ENCODE measurements around the gene MAPK10. TPM values are rescaled to one million over a fixed set of nuclear protein-coding genes. Genes with fewer than 3 reads are reported as not detected.
A peak's percentile ranks its signal among the peaks of the same experiment; 100 is the strongest.

Gene MAPK10
- total and polyA plus RNA-seq, 7 experiments from 2014 or later: 0.54 TPM; not detected in 6

- no peaks in the 10 kb centered on the region for H3K36me3 Mint-ChIP-seq
- H3K4me3 Mint-ChIP-seq: no peak overlapping the region
- H3K4me1 Mint-ChIP-seq: no peaks in the 10 kb centered on the region
- POLR2A ChIA-PET: no interaction called here
- no peaks in the 10 kb centered on the region for H3K36me3 ChIP-seq (ENCODE audit: control insufficient read depth in 2 of 3, insufficient read depth in 3 of 3, low read length in 3 of 3)
- H3K27ac Mint-ChIP-seq: no peak overlapping the region
- DNase-seq: no peak
- H3K27me3 Mint-ChIP-seq: peaks cover 0 to 2% (median 0%) of the 10 kb centered on the region in 5 donors
- intact Hi-C loops (cut with micrococcal nuclease): no loop called here
- CTCF ChIA-PET: no interaction called here
- H3K27ac ChIP-seq (ENCODE audit: low read depth, low read length): no peak overlapping the region
- no peaks in the 10 kb centered on the region for H3K27me3 ChIP-seq (ENCODE audit: control insufficient read depth in 2 of 2, insufficient read depth in 2 of 2, low read length in 2 of 2)
- H3K9me3 Mint-ChIP-seq: peaks cover 3 to 11% (median 5%) of the 10 kb centered on the region in 11 donors
- no peaks in the 10 kb centered on the region for H3K4me1 ChIP-seq (ENCODE audit: control insufficient read depth in 2 of 2, insufficient read depth in 2 of 2, low read length in 2 of 2)
- no peak overlapping the region for H3K4me3 ChIP-seq (ENCODE audit: low read length)
- H3K9me3 ChIP-seq (ENCODE audit: control insufficient read depth in 2 of 3, low read length in 3 of 3): no peaks in the 10 kb centered on the region
- ATAC-seq: no peak
Observed at GRCh38 chr4:86367577-86367976, 7.7 kb upstream of the MAPK10 start.

GRCh38 chr4:86366920-86367319 lies 7.1 kb upstream of the MAPK10 start:
- Histone ChIP-seq H3K27me3 (ENCODE audit: control insufficient read depth in 2 of 2, insufficient read depth in 2 of 2, low read length in 2 of 2) (no peaks in the 10 kb centered on the region), H3K27ac (ENCODE audit: low read depth, low read length) (no peak overlapping the region), H3K4me1 (ENCODE audit: control insufficient read depth in 2 of 2, insufficient read depth in 2 of 2, low read length in 2 of 2) (no peaks in the 10 kb centered on the region), H3K36me3 (ENCODE audit: control insufficient read depth in 2 of 3, insufficient read depth in 3 of 3, low read length in 3 of 3) (no peaks in the 10 kb centered on the region), H3K9me3 (ENCODE audit: control insufficient read depth in 2 of 3, low read length in 3 of 3) (no peaks in the 10 kb centered on the region), H3K4me3 (ENCODE audit: low read length) (no peak overlapping the region)
- POLR2A ChIA-PET: no interaction called here
- intact Hi-C loops (cut with micrococcal nuclease): no loop called here
- Mint-ChIP-seq H3K36me3 (no peaks in the 10 kb centered on the region), H3K4me3 (no peak overlapping the region), H3K4me1 (no peaks in the 10 kb centered on the region), H3K9me3 (peaks cover 2 to 8% (median 2%) of the 10 kb centered on the region in 11 donors), H3K27ac (no peak overlapping the region), H3K27me3 (peaks cover 0 to 2% (median 0%) of the 10 kb centered on the region in 5 donors)
- ATAC-seq (no peak), DNase-seq (no peak)
- CTCF ChIA-PET: no interaction called here

GRCh38 chr4:86362510-86362909 lies 2.7 kb upstream of the MAPK10 start:
- peaks cover 0 to 16% (median 11%) of the 10 kb centered on the region in 7 donors for H3K4me1 Mint-ChIP-seq
- H3K4me1 ChIP-seq (ENCODE audit: control insufficient read depth in 2 of 2, insufficient read depth in 2 of 2, low read length in 2 of 2): no peaks in the 10 kb centered on the region
- no peak overlapping the region for H3K27ac Mint-ChIP-seq
- H3K36me3 Mint-ChIP-seq: no peaks in the 10 kb centered on the region
- no peaks in the 10 kb centered on the region for H3K27me3 ChIP-seq (ENCODE audit: control insufficient read depth in 2 of 2, insufficient read depth in 2 of 2, low read length in 2 of 2)
- no peaks in the 10 kb centered on the region for H3K36me3 ChIP-seq (ENCODE audit: control insufficient read depth in 2 of 3, insufficient read depth in 3 of 3, low read length in 3 of 3)
- POLR2A ChIA-PET: no interaction called here
- H3K4me3 Mint-ChIP-seq: no peak overlapping the region
- CTCF ChIA-PET: no interaction called here
- no peak for ATAC-seq
- no peak overlapping the region for H3K27ac ChIP-seq (ENCODE audit: low read depth, low read length)
- intact Hi-C loops (cut with micrococcal nuclease): no loop called here
- H3K27me3 Mint-ChIP-seq: peaks cover 0 to 11% (median 4%) of the 10 kb centered on the region in 5 donors
- H3K9me3 Mint-ChIP-seq: peaks cover 0 to 4% (median 0%) of the 10 kb centered on the region in 11 donors
- no peak overlapping the region for H3K4me3 ChIP-seq (ENCODE audit: low read length)
- no peak for DNase-seq
- H3K9me3 ChIP-seq (ENCODE audit: control insufficient read depth in 2 of 3, low read length in 3 of 3): no peaks in the 10 kb centered on the region

GRCh38 chr4:86358257-86358656 lies 1.6 kb downstream of the MAPK10 start:
- no peak for ATAC-seq
- peak overlapping the region in 2 of 9 donors; percentile 13 to 60 for H3K27ac Mint-ChIP-seq
- H3K9me3 Mint-ChIP-seq: peaks cover 0 to 2% (median 0%) of the 10 kb centered on the region in 11 donors
- no peak overlapping the region for H3K27ac ChIP-seq (ENCODE audit: low read depth, low read length)
- H3K4me1 Mint-ChIP-seq: peaks cover 0 to 16% (median 11%) of the 10 kb centered on the region in 7 donors
- H3K4me3 ChIP-seq (ENCODE audit: low read length): no peak overlapping the region
- intact Hi-C loops (cut with micrococcal nuclease): no loop called here
- no peaks in the 10 kb centered on the region for H3K36me3 ChIP-seq (ENCODE audit: control insufficient read depth in 2 of 3, insufficient read depth in 3 of 3, low read length in 3 of 3)
- ChIA-PET CTCF (no interaction called here), POLR2A (no interaction called here)
- H3K36me3 Mint-ChIP-seq: no peaks in the 10 kb centered on the region
- H3K27me3 ChIP-seq (ENCODE audit: control insufficient read depth in 2 of 2, insufficient read depth in 2 of 2, low read length in 2 of 2): no peaks in the 10 kb centered on the region
- H3K4me3 Mint-ChIP-seq: no peak overlapping the region
- peaks cover 0 to 11% (median 4%) of the 10 kb centered on the region in 5 donors for H3K27me3 Mint-ChIP-seq
- H3K9me3 ChIP-seq (ENCODE audit: control insufficient read depth in 2 of 3, low read length in 3 of 3): no peaks in the 10 kb centered on the region
- H3K4me1 ChIP-seq (ENCODE audit: control insufficient read depth in 2 of 2, insufficient read depth in 2 of 2, low read length in 2 of 2): no peaks in the 10 kb centered on the region
- no peak for DNase-seq

GRCh38 chr4:86357608-86358007 lies 2.2 kb downstream of the MAPK10 start:
- H3K4me1 Mint-ChIP-seq: peaks cover 0 to 16% (median 11%) of the 10 kb centered on the region in 7 donors
- POLR2A ChIA-PET: no interaction called here
- CTCF ChIA-PET: no interaction called here
- no peak overlapping the region for H3K27ac Mint-ChIP-seq
- H3K9me3 Mint-ChIP-seq: peaks cover 0 to 2% (median 0%) of the 10 kb centered on the region in 11 donors
- Histone ChIP-seq H3K36me3 (ENCODE audit: control insufficient read depth in 2 of 3, insufficient read depth in 3 of 3, low read length in 3 of 3) (no peaks in the 10 kb centered on the region), H3K9me3 (ENCODE audit: control insufficient read depth in 2 of 3, low read length in 3 of 3) (no peaks in the 10 kb centered on the region), H3K27me3 (ENCODE audit: control insufficient read depth in 2 of 2, insufficient read depth in 2 of 2, low read length in 2 of 2) (no peaks in the 10 kb centered on the region), H3K4me1 (ENCODE audit: control insufficient read depth in 2 of 2, insufficient read depth in 2 of 2, low read length in 2 of 2) (no peaks in the 10 kb centered on the region), H3K4me3 (ENCODE audit: low read length) (no peak overlapping the region), H3K27ac (ENCODE audit: low read depth, low read length) (no peak overlapping the region)
- H3K4me3 Mint-ChIP-seq: no peak overlapping the region
- intact Hi-C loops (cut with micrococcal nuclease): no loop called here
- no peaks in the 10 kb centered on the region for H3K36me3 Mint-ChIP-seq
- H3K27me3 Mint-ChIP-seq: peaks cover 0 to 11% (median 4%) of the 10 kb centered on the region in 5 donors
- no peak for DNase-seq
- ATAC-seq: no peak

GRCh38 chr4:86356425-86357210 lies 3.2 kb downstream of the MAPK10 start:
- DNase-seq (no peak), ATAC-seq (no peak)
- Mint-ChIP-seq H3K9me3 (peaks cover 0 to 2% (median 0%) of the 10 kb centered on the region in 11 donors), H3K4me3 (no peak overlapping the region), H3K36me3 (no peaks in the 10 kb centered on the region), H3K27me3 (peaks cover 0 to 9% (median 4%) of the 10 kb centered on the region in 5 donors), H3K27ac (no peak overlapping the region), H3K4me1 (peaks cover 0 to 16% (median 11%) of the 10 kb centered on the region in 7 donors)
- Histone ChIP-seq H3K4me3 (ENCODE audit: low read length) (no peak overlapping the region), H3K4me1 (ENCODE audit: control insufficient read depth in 2 of 2, insufficient read depth in 2 of 2, low read length in 2 of 2) (no peaks in the 10 kb centered on the region), H3K9me3 (ENCODE audit: control insufficient read depth in 2 of 3, low read length in 3 of 3) (no peaks in the 10 kb centered on the region), H3K36me3 (ENCODE audit: control insufficient read depth in 2 of 3, insufficient read depth in 3 of 3, low read length in 3 of 3) (no peaks in the 10 kb centered on the region), H3K27ac (ENCODE audit: low read depth, low read length) (no peak overlapping the region), H3K27me3 (ENCODE audit: control insufficient read depth in 2 of 2, insufficient read depth in 2 of 2, low read length in 2 of 2) (no peaks in the 10 kb centered on the region)
- ChIA-PET CTCF (no interaction called here), POLR2A (no interaction called here)
- intact Hi-C loops (cut with micrococcal nuclease): no loop called here

- no peaks in the 10 kb centered on the region for H3K36me3 ChIP-seq (ENCODE audit: control insufficient read depth in 2 of 3, insufficient read depth in 3 of 3, low read length in 3 of 3)
- H3K27ac ChIP-seq (ENCODE audit: low read depth, low read length): no peak overlapping the region
- Mint-ChIP-seq H3K27me3 (peaks cover 0 to 6% (median 2%) of the 10 kb centered on the region in 5 donors), H3K9me3 (no peaks in the 10 kb centered on the region), H3K4me1 (peaks cover 0 to 2% (median 1%) of the 10 kb centered on the region in 7 donors), H3K36me3 (no peaks in the 10 kb centered on the region), H3K27ac (no peak overlapping the region), H3K4me3 (no peak overlapping the region)
- DNase-seq (no peak), ATAC-seq (no peak)
- ChIA-PET POLR2A (no interaction called here), CTCF (no interaction called here)
- no peaks in the 10 kb centered on the region for H3K4me1 ChIP-seq (ENCODE audit: control insufficient read depth in 2 of 2, insufficient read depth in 2 of 2, low read length in 2 of 2)
- H3K27me3 ChIP-seq (ENCODE audit: control insufficient read depth in 2 of 2, insufficient read depth in 2 of 2, low read length in 2 of 2): no peaks in the 10 kb centered on the region
- intact Hi-C loops (cut with micrococcal nuclease): no loop called here
- H3K9me3 ChIP-seq (ENCODE audit: control insufficient read depth in 2 of 3, low read length in 3 of 3): no peaks in the 10 kb centered on the region
- H3K4me3 ChIP-seq (ENCODE audit: low read length): no peak overlapping the region
Observed at GRCh38 chr4:86354390-86354789, 5.5 kb downstream of the MAPK10 start.
